OCI-LY7 (cell line): ENCODE results near the gene SPOPL.

Source experiments
- CTCF ChIP-seq: fragments of 200-600 bp; sonication (generic); conservative IDR thresholded peaks from 2 replicates; pipeline ENCODE4 v1.5.1; 2014; ENCODE audit warnings: mild to moderate bottlenecking, antibody characterized with exemption, low read length, moderate library complexity, mixed read lengths
- EZH2phosphoT487 ChIP-seq: fragments of 200-600 bp; sonication (generic); IDR thresholded peaks from 2 replicates; pipeline ENCODE4 v1.6.1; 2018; ENCODE audit warnings: low read depth, borderline replicate concordance, mild to moderate bottlenecking, mixed run types, antibody characterized with exemption, low read length, moderate library complexity, mixed read lengths

GRCh38 chr2:138494265-138494966 lies 7.2 kb upstream of the SPOPL start:
- TF ChIP-seq CTCF (no peak), EZH2phosphoT487 (no peak)
